ENCODE measurements around the gene GATAD1. TPM values are rescaled to one million over a fixed set of nuclear protein-coding genes. Genes with fewer than 3 reads are reported as not detected.
A peak's percentile ranks its signal among the peaks of the same experiment; 100 is the strongest.

Gene GATAD1, protein sequence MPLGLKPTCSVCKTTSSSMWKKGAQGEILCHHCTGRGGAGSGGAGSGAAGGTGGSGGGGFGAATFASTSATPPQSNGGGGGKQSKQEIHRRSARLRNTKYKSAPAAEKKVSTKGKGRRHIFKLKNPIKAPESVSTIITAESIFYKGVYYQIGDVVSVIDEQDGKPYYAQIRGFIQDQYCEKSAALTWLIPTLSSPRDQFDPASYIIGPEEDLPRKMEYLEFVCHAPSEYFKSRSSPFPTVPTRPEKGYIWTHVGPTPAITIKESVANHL
- 19.2 TPM for polyA plus RNA-seq (2012; ENCODE audit: insufficient read length, low read depth)

DNA sequence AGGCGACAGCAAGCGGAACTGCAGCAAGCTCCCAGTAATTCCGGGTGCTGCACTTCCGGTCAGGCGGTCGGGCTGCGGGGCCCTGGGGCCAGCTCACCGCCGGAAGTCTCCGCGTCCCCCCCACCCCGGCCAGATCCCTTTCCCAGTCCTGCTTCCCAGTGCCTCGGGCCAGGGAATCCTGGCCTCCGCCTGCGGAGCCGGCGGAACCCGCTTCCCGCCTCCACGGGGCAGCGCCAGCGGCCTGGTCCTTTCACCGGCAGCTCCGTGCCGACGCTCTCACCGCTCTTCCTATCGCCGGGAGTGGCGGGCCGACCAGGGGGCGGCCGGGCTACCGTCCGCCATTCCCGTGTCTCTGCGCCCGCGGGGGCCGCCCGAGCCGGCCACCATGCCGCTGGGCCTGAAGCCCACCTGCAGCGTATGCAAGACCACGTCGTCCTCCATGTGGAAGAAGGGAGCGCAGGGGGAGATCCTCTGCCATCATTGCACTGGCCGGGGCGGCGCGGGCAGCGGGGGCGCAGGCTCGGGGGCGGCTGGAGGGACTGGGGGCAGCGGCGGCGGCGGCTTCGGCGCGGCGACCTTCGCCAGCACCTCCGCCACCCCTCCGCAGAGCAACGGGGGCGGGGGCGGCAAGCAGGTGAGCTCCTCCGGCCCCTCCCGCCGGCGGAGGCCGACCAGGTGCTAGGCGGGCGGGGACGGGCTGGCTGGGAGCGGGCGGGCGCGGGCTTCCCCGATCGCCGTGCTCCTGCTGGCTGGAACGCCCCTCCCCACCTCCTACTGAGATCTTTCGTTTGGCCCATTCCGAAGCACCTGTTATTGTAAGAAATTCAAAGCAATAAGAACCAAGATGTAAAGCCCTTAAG is at the start of gene GATAD1:
Gene GATAD1 (plus strand): TSS at position 138 of the 860 bp plus-strand sequence. CDS start 248 bp downstream, at position 386.
- 0 out of 2 replicates have a peak, but pooled peaks have one; percentile 40 for TF ChIP-seq TAF1 (IDR thresholded peaks at IDR 0.05; ENCODE audit: borderline replicate concordance, insufficient read depth, low read length)
- TF ChIP-seq, protein P1, sequence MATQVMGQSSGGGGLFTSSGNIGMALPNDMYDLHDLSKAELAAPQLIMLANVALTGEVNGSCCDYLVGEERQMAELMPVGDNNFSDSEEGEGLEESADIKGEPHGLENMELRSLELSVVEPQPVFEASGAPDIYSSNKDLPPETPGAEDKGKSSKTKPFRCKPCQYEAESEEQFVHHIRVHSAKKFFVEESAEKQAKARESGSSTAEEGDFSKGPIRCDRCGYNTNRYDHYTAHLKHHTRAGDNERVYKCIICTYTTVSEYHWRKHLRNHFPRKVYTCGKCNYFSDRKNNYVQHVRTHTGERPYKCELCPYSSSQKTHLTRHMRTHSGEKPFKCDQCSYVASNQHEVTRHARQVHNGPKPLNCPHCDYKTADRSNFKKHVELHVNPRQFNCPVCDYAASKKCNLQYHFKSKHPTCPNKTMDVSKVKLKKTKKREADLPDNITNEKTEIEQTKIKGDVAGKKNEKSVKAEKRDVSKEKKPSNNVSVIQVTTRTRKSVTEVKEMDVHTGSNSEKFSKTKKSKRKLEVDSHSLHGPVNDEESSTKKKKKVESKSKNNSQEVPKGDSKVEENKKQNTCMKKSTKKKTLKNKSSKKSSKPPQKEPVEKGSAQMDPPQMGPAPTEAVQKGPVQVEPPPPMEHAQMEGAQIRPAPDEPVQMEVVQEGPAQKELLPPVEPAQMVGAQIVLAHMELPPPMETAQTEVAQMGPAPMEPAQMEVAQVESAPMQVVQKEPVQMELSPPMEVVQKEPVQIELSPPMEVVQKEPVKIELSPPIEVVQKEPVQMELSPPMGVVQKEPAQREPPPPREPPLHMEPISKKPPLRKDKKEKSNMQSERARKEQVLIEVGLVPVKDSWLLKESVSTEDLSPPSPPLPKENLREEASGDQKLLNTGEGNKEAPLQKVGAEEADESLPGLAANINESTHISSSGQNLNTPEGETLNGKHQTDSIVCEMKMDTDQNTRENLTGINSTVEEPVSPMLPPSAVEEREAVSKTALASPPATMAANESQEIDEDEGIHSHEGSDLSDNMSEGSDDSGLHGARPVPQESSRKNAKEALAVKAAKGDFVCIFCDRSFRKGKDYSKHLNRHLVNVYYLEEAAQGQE (IDR thresholded peaks at IDR 0.05; ENCODE audit: insufficient read depth in 1 of 2, low read depth in 2 of 2, low read length in 2 of 2) = 0 out of 4 replicates have a peak, but pooled peaks of 1 of the 2 experiments have one; percentile 9
- TF ChIP-seq FOXP2 (optimal IDR thresholded peaks at IDR 0.05; ENCODE audit: borderline replicate concordance, extremely low read depth, extremely low read length, insufficient read depth) = no peak
- TF ChIP-seq POLR2AphosphoS5 (IDR thresholded peaks at IDR 0.05; ENCODE audit: low read depth, low read length) = peak; percentile 93
- TF ChIP-seq SIN3A (IDR thresholded peaks at IDR 0.05; ENCODE audit: borderline replicate concordance, insufficient read depth, low read length) = no peak; the same call in 1 of the 2 replicates

DNA sequence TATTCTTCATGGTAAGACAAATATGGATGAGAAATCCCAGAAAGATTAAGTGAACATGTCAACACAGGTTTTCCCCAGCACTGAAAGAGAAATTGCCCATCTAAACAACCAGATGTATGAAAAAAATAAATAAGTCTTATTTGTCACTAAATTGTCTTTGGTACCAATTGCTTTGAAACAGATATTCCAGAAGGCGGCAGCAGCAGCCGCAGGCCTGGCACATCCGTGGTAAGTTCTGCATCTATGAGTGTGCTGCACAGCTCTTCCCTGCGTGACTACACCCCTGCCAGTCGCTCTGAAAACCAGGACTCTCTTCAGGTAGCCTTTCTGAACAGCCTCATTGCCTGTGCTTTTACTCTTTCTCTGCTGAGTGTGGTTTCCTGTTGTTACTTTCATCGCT is 49.7 kb upstream of the GATAD1 start:
- TF ChIP-seq, protein P1 (IDR thresholded peaks at IDR 0.05; ENCODE audit: insufficient read depth in 1 of 2, low read depth in 2 of 2, low read length in 2 of 2) = no peak
- TF ChIP-seq TAF1 (IDR thresholded peaks at IDR 0.05; ENCODE audit: borderline replicate concordance, insufficient read depth, low read length) = no peak
- no peak for TF ChIP-seq SIN3A (IDR thresholded peaks at IDR 0.05; ENCODE audit: borderline replicate concordance, insufficient read depth, low read length)
- TF ChIP-seq POLR2AphosphoS5 (IDR thresholded peaks at IDR 0.05; ENCODE audit: low read depth, low read length) = no peak
- no peak for TF ChIP-seq FOXP2 (optimal IDR thresholded peaks at IDR 0.05; ENCODE audit: borderline replicate concordance, extremely low read depth, extremely low read length, insufficient read depth)

DNA sequence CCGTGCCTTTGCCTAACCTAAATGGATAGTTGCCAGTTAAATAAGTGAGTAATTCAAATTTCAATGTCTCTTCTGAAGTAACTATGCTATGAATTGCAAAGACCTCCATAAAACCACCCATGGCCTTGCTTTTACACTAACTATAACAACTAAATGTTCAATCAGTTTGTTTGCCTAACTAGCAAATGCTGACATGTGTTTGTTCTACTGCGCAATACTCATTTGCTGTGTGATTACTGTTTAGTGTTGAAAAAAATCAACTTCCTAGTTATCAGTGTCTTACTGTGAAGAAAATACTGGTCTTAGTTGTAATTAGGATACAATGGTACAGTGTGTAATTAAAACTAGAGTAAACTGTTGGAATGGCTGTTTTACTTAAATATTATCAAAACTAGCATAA is 47.3 kb upstream of the GATAD1 start:
- TF ChIP-seq, protein P1 (IDR thresholded peaks at IDR 0.05; ENCODE audit: insufficient read depth in 1 of 2, low read depth in 2 of 2, low read length in 2 of 2) = no peak
- TF ChIP-seq POLR2AphosphoS5 (IDR thresholded peaks at IDR 0.05; ENCODE audit: low read depth, low read length) (no peak), FOXP2 (optimal IDR thresholded peaks at IDR 0.05; ENCODE audit: borderline replicate concordance, extremely low read depth, extremely low read length, insufficient read depth) (no peak), TAF1 (IDR thresholded peaks at IDR 0.05; ENCODE audit: borderline replicate concordance, insufficient read depth, low read length) (no peak), SIN3A (IDR thresholded peaks at IDR 0.05; ENCODE audit: borderline replicate concordance, insufficient read depth, low read length) (no peak)

DNA sequence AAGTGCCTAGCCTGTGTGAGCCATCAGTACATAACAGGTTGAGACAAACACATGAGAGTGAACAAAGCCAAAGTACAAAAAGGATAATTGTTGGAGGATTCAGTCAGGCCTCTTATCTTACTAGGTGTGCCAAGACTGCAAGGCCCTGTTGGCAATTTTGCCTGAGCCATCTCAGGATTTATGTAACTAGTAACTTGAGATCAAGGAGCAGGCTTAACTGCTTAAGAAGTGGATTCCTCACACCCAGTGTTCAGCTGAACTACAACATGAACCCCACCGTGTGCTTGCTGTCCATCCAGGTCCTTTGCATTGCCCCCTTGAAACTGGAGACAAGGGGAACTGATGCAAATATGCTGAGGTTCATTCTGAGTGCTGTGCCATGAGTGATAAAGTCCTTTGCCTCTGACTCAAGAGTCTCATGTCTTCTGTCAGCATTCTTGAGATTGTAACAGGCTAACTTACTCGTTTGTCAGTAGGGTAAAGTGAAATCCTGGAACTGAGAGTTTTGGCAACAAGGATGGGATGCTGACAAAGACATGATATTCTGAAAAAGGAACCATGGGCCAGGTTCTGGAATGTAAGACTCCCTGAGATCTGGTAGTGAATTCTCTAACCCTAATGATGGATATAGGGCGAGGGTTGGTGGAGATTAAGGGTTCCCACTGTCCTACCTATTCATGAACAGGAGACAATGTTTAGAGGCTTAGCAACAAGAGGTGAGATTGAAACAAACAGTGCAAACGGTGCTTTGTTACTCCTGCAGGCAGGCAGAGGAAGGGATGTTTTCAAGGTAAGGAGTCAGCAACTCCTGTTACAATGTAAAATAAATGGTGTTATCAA is 44.1 kb upstream of the GATAD1 start:
- no peak for TF ChIP-seq TAF1 (IDR thresholded peaks at IDR 0.05; ENCODE audit: borderline replicate concordance, insufficient read depth, low read length)
- TF ChIP-seq, protein P1 (IDR thresholded peaks at IDR 0.05; ENCODE audit: insufficient read depth in 1 of 2, low read depth in 2 of 2, low read length in 2 of 2) = no peak
- no peak for TF ChIP-seq FOXP2 (optimal IDR thresholded peaks at IDR 0.05; ENCODE audit: borderline replicate concordance, extremely low read depth, extremely low read length, insufficient read depth)
- no peak for TF ChIP-seq SIN3A (IDR thresholded peaks at IDR 0.05; ENCODE audit: borderline replicate concordance, insufficient read depth, low read length)
- TF ChIP-seq POLR2AphosphoS5 (IDR thresholded peaks at IDR 0.05; ENCODE audit: low read depth, low read length) = no peak
